GM21717 (cell line): ENCODE results near the gene ART4.

Experiments used
- ATAC-seq: cut with Tn5 transposase; IDR thresholded peaks from one replicate; pipeline ENCODE4 v1.9.1; 2021; ENCODE audit warnings: mild to moderate bottlenecking, moderate library complexity; ENCODE audit not compliant: unreplicated experiment

The ART4 gene

DNA sequence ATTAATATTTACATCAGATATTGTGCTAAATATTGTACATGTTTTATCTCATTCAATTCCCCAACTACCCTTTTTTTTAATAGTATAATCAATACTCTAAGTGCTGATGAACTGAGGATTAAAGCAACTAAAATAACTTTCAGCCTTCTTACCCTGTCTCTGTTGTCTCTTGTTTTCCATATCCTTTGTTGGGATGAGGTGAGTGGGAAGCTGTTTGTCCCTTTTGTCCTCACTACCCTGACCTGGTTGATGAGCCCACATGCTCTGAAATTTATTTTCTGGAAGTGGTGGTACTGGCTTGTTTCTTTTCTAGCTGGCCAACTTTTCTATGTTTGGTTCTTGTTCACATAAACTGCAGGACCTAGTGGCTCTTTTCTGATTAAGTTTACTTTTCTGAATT lies 9.6 kb upstream of the ART4 start:
- ATAC-seq, result no peak

DNA sequence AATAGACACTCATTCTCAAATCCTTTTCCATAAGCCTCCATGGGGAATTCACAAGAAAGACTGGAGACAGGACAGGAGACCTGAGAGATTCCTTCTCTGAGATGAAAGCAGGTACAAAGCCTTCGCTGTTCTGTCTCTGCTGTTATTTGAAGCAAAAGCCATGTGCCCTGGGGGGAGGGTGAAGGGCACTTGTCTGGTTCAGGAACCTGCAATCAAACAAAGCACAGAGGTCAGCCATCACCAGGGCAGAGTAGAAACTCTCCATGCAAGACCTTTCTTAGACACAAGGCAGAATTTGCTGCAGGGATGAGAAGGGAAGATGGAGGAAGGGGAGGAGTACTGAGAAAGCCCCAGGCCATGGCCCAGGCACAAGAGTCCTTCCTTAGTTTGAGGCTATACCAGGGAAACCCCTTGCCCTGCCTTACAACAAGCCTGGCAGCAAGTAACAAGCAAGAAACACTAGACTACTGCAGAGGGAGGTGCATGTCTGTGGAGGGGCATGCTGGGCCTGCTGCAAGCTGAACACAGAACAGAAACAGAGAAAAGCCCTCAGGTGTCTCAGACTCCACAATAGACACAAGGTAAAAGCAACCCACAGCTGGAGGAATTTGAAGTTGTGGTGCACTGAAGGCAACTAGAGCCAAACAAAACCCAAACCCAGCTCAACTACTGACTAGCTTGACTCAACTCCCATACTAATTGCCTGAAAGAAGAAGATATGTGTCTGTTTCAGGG lies 7.8 kb upstream of the ART4 start:
- ATAC-seq, result peak; percentile 82

DNA sequence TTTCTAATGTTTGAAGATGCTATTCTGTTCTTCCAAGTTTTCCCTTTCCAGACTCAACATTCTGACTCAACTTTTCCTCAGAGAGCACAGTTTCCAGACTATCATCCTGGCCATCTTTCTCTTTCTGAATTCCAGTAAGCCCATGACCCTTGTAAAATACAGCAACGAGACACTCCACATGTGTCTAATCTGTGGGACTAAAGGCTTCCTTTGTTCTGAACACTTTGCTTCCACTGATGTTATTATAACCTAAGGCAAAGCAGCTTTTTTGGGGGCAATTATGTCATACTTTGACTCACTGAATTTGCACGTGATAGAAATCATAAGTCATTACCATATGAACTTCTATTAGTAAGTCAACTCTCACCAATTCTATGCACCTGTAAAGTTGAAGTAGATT lies 6.3 kb upstream of the ART4 start:
- ATAC-seq, result no peak

DNA sequence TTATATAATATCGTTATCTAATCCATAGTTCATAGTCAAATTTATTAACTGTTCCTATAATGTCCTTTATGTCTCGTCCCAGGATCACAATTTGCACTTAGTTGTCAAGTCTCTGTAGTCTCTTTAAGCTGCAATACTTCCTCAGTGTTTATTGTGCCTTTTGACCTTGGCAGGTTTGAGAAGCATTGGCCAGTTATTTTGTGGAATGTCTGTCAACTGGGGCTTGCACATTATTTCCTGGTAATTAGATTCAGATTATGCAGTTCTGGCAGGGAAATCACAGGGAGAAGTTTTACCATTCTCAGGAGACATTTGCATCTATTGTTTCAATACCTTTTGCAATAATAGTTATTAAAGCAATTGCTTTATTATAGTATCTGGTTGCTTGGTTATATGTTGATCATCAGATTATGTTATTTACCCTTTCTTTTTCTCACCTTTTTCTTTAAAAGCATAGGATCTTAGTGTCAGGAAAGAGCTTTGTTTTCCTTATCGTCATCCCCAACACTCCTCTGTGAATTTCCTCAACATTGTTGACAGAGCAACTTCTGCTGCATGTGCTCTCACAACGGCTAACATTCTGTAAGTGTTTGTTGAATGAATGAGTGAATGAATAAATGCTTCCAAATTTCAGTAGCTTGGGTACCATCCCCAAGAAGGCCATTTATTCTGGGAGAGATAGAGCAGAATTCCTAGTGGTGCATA lies 3.7 kb upstream of the ART4 start:
- no peak for ATAC-seq

DNA sequence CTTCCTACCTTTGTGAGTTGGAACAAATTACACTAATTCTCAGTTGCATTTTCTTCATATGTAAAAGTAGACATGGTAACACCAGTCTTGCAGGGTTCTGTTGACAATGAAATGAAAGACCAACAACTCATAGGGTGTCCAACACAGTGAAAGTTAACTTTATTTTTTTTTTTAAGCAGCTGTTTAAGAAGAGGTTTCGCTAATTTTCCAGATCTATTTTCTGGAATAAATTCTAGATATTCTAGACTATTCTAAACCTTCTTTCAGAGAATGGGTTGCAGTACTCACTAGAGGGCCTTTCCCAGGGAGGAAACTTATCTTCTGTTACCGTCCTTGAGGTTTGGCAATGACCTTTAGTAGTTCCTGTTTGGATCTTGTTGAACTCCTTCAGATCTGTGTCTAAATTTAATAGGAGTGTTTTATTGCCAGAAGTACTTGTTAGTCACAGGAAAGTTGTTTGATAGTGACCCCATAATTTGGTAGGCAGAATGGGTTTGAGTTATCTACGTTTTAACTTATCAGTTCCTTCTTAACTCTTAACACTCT lies 2.8 kb upstream of the ART4 start:
- ATAC-seq, result no peak

DNA sequence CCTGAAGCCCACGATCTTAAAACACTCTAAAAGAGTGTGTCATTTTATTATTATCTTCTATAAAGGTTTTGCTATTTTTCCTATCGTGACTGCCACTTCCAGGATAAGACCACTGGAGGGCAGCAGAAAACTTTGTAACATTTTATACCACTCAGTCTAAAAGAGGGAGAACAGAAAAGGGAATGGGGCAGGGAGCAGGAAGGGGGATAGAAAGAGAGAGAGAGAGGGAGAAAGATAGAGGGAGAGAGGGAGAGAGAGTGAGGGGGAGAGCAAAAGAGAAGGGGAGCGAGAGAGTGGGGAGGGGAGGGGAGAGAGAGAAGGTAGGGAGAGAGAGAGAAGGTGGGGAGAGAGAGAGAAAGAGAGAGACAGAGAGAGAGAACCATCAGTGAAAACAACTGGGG lies 2.0 kb upstream of the ART4 start:
- ATAC-seq, result no peak

DNA sequence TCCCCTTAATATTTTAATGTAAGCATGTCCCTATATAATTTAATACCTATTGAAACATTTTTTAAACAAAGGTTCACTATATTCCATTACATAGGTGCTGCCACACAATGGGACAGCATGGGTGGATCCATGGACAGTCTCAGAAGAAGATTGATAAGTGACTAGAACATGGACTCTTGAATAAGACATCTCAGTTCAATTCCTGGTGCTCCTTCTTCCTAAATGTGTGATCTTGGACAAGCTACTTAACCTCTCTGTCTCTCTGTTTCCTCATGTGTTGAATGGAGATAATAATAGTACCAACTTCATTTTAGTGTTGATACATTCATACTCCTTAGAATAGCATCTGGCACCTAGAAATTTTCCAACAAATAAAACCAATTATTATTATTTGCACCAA lies 1.1 kb upstream of the ART4 start:
- ATAC-seq, result no peak

DNA sequence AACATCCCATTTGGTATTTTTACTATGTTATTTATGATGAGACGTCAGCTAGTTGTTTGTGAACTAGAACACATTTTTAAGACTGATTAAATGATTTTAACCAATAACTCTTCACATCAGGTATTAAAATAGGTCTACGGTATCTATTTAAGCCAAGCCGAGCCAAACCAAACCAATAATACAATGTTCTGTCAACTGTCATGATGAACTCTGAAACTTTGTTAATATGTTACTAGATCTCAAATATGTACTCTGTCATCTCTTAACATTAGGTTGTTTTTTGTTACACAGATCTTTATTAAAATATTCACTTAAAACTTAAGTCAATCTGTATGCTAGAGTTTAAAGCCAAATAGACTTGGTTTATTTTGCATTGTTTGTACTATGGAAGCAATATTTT lies 1.0 kb downstream of the ART4 start:
- ATAC-seq, result no peak

DNA sequence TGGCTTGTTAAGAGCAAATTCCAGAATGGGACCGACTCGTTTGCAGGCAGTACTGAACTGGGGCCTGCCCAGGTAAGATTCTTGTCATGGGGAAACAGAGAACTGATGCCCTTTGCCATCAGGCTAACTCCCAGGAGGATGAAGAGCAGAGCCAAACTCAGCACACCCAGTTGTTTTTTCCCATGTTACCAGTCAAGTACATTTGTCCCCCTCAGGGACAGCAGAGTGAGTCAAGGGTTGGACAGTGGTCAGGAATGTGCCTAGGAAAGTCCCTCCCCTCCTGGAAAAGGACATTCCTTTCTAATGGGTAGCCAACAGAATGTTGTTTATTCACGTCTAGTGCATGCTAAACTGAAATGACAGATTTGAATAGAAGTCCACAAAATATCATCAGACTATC lies 1.6 kb downstream of the ART4 start:
- no peak for ATAC-seq

DNA sequence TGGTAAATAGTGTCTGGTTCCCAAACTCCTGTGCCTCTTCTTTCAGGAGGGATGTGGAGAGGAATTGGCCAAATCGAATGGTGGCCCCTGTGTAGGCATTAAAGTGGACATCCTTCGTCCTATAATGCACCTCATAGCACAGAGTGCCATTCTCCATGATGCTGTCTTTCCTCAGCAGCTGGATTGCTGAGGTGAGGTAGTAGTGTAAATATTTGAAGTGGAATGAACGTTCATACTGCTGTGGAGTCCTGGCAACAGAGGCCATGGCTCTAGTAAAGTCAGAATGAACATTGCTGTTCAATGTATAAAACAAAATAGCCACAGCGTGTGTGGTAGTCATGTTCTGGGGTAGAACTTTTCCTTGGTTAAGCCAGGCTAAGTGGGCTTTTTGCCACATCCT lies 2.7 kb downstream of the ART4 start:
- no peak for ATAC-seq

DNA sequence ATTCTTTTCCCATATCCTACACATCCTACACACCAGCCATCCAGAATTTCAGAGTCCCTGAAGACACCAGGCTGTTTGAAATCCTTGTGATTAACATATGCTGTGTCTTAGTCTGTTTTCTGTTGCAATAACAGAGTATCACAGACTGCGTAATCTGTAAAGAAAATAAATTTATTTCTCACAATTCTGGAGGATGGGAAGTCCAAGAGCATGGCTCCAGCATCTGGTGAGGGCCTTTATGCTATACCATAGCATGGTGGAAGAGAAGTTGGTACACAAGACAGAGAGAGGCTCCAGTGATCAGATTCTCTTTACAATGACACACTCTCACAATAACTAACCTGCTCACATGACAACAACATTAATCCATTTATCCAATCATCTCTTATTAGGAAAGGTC lies 4.1 kb downstream of the ART4 start:
- no peak for ATAC-seq

DNA sequence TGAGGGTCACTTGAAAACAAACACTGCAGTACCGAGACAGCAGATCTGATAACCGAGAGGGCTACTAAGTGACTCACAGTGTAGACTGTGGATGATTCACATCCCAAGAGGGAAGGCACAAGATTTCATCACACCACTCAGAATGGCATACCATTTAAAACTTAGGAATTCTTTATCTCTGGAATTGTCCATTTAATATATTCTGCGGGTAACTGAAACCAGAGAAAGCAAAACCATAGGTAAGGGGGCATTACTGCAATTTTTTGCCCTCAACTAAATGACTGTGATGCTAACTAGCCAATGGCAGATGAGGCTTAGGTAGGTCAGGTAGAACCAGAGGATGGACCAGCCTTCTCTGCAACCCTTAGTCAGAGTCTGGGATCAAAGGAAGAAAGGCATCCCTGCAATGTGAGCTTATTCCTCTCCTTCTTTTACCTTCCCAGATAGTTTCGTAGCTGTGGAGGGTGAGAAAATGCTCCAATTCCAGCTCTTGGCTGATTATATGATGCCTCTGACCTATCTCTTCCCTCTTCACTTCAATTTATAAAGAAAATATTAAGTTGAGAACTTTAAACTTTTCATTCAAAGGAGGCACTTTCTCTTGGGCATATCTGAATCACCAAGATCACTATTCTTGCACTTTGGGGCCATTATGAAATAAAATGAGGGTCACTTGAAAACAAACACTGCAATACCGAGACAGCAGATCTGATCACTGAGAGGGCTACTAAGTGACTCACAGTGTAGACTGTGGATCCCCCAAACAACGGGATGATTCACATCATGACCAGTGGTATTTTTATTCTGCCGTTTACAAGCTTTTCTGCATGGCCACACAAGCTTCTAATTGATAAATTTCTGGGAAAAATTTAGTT lies 6.8 kb downstream of the ART4 start:
- ATAC-seq, result no peak

DNA sequence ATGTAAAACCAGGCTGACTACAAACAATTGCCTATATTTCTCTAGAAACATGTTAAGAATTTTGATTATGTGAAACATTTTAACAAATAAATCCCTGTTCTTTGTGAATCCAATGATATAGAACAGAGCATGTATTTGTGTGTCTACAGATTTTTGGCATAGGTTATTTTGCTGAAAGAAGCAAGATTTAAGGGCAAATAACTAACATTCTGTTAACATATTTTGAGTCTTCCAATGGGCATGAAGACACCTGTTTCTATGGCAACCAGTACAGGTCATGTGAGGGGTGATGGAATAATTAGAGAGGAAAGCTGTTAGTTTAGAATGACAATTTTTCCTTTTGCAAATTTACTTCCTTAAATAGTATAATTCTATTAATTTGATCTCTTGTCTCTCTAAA lies 8.8 kb downstream of the ART4 start:
- no peak for ATAC-seq

DNA sequence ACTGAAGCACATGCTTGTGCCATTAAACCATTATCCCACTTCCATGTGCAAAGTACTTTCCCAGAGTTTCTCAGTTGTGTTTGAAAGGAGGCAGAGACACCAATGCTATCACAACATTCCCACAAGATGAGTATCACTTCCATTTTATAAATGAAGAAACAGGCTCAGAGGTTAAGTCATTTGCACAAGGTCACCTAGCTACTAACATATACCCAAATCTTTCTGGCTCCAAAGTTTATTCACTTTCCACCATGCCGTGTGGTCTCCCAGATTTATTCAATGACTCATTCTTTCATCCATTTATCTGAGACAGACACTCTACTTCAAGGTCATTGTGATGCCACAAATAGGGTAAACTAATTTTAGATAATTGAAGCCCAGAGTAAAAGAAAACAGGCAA lies 9.4 kb downstream of the ART4 start:
- ATAC-seq, result no peak

DNA sequence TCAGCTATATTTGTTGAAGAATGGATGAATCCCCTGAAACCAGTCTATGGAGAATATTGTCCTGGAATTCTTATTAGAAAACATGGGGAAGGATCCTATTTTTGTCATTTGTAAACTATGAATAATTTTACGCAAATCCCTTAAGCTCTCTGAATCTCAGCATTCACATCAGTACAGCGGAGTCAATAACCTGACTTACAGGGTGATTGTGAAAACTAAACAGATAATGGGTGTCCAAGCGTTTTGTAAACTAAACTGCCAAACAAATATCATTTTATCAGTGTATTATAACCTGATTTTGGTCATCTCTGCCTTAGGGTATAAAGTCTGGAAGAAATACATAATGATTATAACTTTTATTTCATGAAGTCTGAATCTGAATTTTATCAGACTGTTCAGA lies 10.0 kb downstream of the ART4 start:
- ATAC-seq, result no peak

DNA sequence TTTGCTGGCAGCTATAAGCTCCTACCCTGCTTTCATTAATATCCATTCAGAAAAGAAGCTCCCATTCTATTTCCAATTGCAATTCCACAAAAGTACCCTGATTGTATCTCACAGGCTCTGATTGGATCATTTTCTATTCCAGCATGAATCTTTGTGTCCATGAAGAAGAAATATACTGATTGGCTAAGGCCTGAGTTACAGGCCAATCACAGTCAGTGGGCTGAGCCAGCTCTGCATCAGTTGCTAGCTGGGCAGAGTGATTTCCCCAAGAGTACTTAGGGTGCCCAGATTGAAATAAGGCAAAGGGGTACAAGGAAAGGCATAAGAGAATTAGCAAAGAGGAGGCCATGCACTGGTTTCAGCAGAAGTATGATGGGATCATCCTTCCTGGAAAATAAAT lies 14.4 kb downstream of the ART4 start:
- peak; percentile 55 for ATAC-seq

DNA sequence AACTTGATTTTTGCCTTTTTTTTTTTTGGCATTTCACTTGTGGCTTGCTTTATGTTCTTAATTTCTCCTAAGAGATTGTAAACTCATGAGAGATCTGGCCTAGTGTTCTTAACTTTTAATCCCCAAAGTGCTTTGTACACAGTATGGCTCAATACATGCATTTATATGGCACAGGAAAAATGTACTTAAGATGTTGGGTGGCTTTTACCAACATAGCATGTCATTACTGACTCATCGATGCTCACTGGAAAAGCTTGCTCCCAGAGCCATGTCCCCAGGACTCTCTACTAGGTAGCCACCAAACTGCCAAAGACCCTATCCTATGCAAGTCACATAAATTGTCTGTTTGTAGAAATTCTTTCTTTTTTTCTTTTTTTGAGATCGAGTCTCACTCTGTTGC lies 16.3 kb downstream of the ART4 start:
- ATAC-seq, result no peak

DNA sequence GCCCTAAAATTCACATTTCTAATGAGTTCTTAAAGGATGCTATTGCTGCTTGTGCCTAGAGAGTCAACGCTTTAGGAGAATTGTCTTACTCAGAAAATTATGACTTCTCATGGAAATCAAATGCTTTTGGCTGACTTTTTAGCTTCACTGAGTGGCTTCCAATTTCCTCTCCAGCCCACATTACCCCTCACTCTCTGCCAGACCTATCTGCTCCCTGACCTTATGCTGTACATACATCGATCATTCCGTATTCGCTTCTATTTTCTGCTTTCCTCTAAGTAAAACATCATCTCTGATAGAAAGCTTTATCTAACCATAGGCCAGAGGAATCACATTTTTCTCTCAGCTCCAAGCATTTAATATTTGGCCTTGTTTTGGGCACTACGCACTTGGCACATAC lies 16.8 kb downstream of the ART4 start:
- ATAC-seq, result no peak

DNA sequence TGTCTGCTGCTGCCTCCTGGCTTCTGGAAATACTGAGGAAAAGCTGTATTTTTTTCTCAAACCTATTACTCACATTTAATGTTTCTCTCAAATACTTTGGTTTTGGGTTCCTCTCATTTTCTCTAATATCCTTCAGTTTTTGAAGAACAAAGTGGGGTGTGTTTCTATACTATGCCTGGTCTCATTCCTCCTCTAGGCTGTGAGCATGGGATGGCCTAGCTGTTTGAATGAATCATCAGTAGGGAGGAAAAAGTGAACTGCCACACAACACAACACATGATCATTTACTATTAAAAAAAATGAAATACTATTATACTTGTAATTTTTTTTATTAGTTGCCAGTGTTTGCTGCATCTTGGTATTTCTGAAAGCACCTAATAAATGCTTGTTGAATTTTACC lies 18.1 kb downstream of the ART4 start:
- no peak for ATAC-seq

DNA sequence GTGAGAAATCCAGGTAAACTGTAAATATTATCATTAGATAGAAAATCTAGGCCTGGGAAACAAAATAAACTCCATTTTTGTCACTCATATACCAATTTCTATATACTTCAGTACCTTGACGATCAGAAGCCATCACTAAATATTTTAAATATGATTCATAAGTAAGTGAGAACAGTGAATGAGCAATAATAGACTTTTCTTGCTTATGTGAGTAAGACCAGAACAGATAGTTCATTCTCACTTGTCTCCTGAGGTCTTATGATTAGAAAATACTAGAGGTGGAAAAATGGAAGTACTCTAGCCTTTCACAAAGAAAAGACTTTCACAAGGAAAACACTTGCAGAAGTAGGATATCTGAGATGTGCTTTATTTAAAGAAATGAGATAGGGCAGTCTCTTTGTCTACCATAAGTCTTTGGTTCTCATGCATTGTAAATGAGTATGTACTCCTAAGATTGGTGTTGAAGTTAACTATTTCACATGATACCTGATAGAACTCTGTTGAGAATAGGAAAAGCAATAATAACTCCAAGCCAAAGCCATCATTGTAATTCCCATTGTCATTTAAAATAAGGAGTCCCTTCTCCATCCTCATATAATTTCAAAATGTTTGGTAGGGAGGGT lies 19.2 kb downstream of the ART4 start:
- ATAC-seq, result no peak

DNA sequence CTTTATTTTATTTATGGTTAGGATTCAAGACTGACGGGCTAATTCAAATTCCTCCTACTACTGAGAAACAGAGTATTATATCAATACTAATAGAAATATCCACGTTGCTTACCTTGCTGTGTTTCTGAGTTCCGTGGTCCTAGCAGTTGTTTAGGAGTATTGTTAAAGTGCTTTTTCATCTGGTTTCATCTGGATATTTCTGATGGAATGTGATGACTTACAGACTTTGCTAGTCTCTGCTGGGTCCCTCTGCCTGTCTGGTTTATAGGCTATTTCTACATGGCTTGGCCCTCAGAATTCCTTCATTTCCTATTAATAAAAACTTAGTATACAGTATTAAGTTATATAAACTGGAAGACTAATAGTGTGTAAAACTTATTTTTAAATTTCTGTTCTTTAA lies 29.3 kb downstream of the ART4 start, which contains the start of gene SMCO3:
Gene SMCO3 (minus strand): TSS at position 169 of the 400 bp plus-strand sequence. CDS start 7,502 bp downstream, outside the sequence.
- ATAC-seq, result no peak
